NOMO-1 treated with DMSO at 0.1 percent for 48 hours (cell line): ENCODE data around the gene PWP2.
A peak's percentile ranks its signal among the peaks of the same experiment; 100 is the strongest.
"Not testable (repeated sequence)": the region's sequence is repeated elsewhere in the genome, so short reads cannot be mapped to it uniquely, and the experiment has no call there.

Experiments
- DNase-seq: peaks from one replicate; lab custom pipeline; 2025; ENCODE audit not compliant: unreplicated experiment; lab: John Stamatoyannopoulos, UW

Gene PWP2

GRCh38 chr21:44107026-44107501, at the start of gene PWP2:
Gene PWP2, plus strand, starts transcription at chr21:44107399. Its CDS starts 18 bp downstream, at chr21:44107417.
- not testable (repeated sequence) for DNase-seq

DNA sequence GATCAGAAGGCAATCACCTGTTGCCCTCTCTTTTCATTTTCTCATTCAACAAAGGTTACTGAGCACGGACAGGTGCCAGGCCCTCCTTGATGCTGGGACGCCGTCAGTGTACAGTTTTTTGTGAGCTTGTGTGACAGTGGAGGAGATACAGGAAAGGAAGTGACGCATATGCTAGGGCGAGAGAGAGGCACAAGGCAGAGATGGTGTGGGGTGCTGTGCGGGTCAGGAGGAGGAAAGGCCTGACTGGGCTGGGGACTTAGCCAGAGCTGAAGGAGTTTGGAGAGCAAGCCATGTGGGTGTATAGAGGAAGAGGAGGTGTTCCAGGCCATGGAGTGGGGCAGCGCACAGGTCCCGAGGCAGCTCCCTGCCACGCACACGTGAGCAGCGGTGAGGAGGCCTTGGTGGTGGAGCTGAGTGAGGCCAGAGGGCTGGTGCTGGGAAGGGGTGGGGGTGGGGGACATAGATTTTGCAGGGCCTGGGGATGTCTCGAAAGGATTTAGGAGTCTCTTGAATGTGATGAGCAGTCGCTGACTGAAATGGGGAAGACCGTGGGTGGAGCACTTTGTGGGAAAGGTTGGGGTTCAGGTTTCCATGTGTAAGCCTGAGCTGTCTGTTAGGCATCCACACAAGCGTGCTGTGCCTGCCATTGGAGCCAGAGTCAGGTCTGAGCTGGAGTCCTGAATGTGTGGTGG, 49.1 kb upstream of the PWP2 start:
- DNase-seq, result no peak

- no peak for DNase-seq
These were observed 48.6 kb upstream of the PWP2 start for GRCh38 chr21:44058652-44058964.

DNA sequence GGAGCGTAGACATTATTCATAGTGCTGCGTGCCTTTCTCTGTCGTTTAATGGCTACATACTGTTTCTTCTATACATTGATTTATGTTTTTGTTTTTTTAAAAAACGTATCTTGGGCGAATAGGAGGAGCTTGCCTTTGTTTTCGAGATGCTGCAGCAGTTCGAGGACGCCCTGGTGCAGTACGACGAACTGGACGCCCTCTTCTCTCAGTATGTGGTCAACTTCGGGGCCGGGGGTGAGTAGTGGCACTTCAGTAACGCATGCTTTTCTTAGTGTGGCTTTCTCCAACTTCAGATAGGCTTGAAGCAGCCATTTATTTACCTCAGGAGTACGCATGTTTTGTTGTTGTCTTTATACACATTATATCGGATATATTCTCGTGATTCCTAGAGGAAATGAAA, 48.2 kb upstream of the PWP2 start:
- DNase-seq, result no peak

- no peak for DNase-seq
These were observed 47.5 kb upstream of the PWP2 start for GRCh38 chr21:44059710-44060109.

GRCh38 chr21:44062380-44062779, 44.8 kb upstream of the PWP2 start:
- DNase-seq, result no peak

GRCh38 chr21:44063151-44063912, 43.9 kb upstream of the PWP2 start:
- DNase-seq, result no peak

- DNase-seq, result no peak
These were observed 42.3 kb upstream of the PWP2 start for GRCh38 chr21:44064852-44065403.

GRCh38 chr21:44065428-44065827, 41.8 kb upstream of the PWP2 start:
- peak; percentile 47 for DNase-seq

GRCh38 chr21:44066116-44066515, 41.1 kb upstream of the PWP2 start:
- no peak for DNase-seq

DNA sequence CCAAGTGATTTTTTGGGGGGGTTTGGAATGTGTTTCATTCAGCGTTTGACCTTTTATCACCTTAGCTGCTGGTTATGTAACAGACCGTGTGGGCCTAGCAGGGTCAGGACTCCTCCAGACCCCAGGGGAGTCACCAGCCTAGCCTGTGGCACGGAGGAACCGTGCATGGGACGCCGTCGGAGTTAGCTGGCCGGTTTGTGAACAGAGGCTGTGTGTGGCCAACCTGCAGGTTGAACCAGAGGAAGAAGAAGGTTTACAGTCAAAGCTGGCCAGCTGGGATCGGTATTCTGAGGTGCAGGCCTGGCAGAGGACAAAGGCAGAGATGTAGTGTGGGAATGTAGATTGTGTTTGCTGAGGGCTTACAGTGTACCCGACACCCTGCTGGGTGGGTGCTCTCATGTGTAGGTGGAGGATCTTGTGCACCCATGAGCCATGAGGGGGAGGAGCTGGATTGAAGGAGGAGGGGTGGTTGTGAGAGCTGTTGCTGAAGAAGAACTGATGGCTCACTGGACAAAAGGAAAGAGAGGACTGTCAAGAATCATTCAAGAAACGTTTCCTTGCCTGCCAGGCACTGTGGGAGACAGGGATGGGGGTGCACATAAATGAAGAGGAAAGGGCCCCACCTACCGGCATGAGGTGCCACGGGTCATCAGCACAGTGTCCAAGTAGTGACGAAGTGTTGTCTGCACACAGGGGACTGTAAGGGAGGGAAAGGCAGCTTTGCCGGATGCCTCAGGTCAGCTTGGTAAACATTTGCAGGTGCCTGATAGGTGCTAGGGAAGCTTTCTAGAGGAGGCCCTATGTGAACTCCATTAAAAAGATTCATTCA, 40.0 kb upstream of the PWP2 start:
- DNase-seq, result no peak

DNA sequence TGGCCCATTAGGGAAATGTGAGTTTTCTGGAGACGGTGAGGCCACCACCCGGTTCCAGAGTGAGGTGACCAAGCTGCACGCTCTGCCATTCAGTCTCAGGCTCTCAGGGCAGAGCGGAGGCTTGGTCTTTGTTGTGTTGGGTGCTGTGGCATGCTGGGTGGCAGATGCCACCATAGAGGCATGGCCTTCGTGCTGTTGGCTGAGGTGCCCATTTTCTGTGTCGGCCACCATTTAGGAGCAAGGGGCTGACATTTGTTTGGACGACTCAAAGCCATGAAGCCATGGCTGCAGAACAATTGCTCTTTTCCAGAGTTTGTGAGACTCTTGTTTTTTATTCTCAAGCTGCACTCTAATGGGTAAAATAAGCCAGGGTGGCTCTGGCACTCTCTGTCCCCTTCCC, 36.8 kb upstream of the PWP2 start:
- no peak for DNase-seq

DNA sequence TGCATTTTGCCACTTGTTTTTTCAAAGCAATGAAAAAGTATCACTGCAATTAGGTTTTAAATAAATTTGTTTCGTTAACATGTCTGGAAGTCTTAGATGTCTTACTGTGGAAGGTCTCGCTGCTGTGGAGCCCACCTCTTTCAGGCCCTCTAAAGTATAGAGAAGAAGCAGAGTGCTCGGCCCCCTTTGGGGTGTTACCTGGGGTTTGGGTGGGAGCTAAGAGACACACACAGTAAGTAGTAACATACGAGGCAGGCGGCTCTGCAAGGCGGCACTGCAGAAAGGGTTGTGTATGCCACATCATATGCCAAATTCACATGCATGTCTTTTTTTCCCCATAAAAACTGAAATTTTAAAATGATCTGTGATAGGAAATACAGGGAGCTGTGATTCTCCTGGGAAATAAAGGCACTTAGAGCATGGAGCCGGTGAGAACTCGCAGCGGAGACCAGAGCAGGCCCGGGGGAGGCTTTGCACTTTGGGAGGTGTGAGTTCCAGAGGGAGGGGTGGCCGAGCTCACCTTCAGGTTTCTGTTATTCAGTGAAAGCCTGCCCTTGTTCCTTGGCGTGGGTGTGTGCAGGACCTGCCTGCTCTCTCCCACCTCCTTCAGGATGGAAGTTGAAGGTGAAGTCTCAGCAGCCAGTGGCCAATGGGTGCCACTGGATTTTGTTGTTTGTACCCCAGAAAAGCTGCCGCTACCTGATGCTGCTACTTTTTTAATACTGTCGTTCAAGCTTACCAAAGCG, 35.7 kb upstream of the PWP2 start:
- DNase-seq, result no peak

- DNase-seq, result no peak
These were observed 35.1 kb upstream of the PWP2 start for GRCh38 chr21:44072111-44072510.

DNA sequence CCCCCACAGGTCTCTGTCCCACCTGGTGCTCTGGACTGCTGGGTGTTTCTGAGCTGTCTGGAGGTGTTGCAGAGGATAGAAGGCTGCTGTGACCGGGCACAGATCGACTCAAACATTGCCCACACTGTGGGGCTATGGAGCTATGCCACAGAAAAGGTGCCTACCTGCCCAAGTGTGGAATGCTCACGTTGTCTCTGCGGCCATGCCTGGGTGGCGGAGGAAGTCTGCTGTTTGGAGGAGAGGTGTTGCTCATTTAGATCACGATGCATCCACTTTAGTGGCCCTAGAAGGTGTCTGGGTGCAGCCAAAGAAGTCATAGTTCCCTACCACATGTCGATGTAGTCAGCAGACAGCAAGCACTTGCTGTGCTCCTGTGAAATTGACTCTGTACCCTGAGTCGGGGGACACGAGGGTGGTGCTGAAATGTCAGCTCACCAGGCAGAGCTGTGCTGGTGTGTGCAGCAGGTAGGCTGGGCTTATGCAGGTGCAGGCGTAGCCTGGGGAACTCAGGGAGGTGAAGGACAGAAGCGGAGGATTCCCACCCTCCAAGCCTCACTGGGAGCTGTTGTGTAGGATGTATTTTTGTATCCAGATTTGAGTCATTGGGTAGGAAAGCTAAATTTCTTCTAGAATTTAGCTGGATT, 32.8 kb upstream of the PWP2 start:
- no peak for DNase-seq

DNA sequence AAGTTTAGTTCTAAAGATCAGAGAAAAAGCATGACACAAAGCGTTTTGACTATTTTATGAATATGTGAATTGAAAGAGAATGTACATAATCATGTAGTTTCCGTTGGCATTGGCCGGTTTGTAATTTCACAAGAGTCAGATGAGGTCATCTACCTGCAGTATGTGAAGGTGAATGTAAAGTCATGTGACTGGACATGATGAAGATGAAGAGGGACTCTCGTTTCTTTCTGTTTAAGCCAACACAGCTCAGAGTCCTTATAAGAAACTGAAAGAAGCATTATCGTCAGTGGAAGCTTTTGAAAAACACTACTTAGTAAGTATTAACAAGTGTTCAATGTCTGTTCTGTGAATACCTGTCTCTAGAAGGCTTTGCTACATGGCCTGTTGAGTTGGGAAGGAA, 30.9 kb upstream of the PWP2 start:
- no peak for DNase-seq

DNA sequence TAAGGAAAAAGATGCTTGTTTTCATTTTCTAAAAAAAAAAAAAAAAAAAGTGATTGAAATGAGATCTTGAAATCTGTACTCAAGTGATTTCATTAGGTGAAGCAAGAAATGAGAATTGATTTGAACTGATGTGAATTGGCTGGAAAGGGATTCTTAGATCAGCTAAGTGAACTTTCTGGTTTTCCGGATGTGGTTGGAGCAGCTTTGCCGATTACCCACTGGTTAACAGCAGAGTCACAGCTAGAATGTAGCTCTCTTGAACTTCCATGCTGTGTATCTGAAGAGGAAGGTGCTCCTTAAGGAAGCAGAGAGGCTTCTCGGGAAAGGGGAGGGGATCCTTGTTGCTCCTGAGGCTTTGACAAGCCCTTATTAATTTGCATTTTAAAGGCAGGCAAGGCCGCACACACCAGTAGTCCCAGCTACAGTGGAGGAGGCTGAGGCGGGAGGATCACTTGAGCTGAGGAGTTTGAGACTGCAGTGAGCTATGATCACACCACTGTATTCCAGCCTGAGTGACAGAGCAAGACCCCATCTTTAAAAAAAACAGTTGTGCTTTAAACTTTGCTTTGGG, 28.7 kb upstream of the PWP2 start:
- no peak for DNase-seq

- no peak for DNase-seq
These were observed 27.8 kb upstream of the PWP2 start for GRCh38 chr21:44079446-44079845.

DNA sequence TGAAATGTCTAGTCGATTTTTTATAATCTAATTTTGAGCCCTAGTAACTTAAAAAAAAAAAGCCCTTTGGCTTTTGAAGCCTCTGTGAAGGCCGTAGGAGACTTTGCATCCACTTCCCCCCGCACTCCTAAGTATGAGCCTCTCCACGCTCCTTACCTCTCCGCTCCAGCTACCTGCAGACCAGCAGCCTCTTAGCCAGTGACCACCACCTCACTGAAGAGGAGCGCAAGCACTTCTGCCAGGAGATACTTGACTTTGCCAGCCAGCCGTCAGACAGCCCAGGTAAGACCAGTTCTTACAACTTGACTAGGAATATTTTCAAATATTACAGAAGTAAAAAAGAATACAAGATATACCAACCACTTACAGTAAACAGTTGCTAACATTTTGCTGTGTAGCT, 27.4 kb upstream of the PWP2 start:
- DNase-seq, result no peak
